Measurements from ENCODE around the gene OSER1. TPM values are rescaled to one million over a fixed set of nuclear protein-coding genes. Genes with fewer than 3 reads are reported as not detected.

Gene OSER1
- total RNA-seq, 5 donors from 2014 or later (not counting 1 experiment from before 2014, with no cell fraction given): 28.7 to 96.7 (median 35.4) TPM

GRCh38 chr20:44166008-44166407, 44.6 kb downstream of the OSER1 start:
- Mint-ChIP-seq H3K9me3 (peaks cover 0 to 4% (median 2%) of the 10 kb centered on the region in 3 donors), H3K27ac (no peak overlapping the region), H3K4me3 (no peak overlapping the region), H3K36me3 (no peaks in the 10 kb centered on the region), H3K27me3 (peaks cover 46 to 54% of the 10 kb centered on the region in 2 donors), H3K4me1 (no peaks in the 10 kb centered on the region)
- DNase-seq (no peak), ATAC-seq (replicated peaks in 1 of 4) (no peak)
- ChIA-PET POLR2A (interaction anchor here in 1 of 2 donors (0.5 kb wide), 1 partner anchor 216 kb away, joined by 4 read pairs; no protein-coding TSS in a partner anchor), CTCF (no interaction called here)
- Histone ChIP-seq H3K4me3 (ENCODE audit: control insufficient read depth in 1 of 2, extremely low read depth in 1 of 2, low read length in 1 of 2) (no peak overlapping the region), H3K36me3 (ENCODE audit: control insufficient read depth in 2 of 2, extremely low read depth in 1 of 2, insufficient read depth in 1 of 2, low read length in 1 of 2) (no peaks in the 10 kb centered on the region), H3K27me3 (replicated peaks in 1 of 2; ENCODE audit: control insufficient read depth in 2 of 2, extremely low read depth in 1 of 2, insufficient read depth in 2 of 2, low read length in 1 of 2) (peaks cover 11 to 13% of the 10 kb centered on the region in 2 experiments), H3K27ac (ENCODE audit: low read length) (no peak overlapping the region), H3K9me3 (no peaks in the 10 kb centered on the region), H3K4me1 (ENCODE audit: control insufficient read depth in 1 of 2, extremely low read depth in 1 of 2, insufficient read depth in 2 of 2, low read length in 2 of 2) (no peaks in the 10 kb centered on the region)
- no CpG with 5 or more reads among the region's 4 CpGs for WGBS (ENCODE audit: insufficient coverage)

- ATAC-seq (replicated peaks in 1 of 4): no peak
- WGBS (ENCODE audit: insufficient coverage): 63% methylated on average over 54 of the region's 56 CpGs
- H3K9me3 ChIP-seq: no peaks in the 10 kb centered on the region
Measured at GRCh38 chr20:44160133-44160532, 50.4 kb downstream of the OSER1 start.

GRCh38 chr20:44159711-44160110, 50.9 kb downstream of the OSER1 start:
- peaks cover 0 to 2% (median 0%) of the 10 kb centered on the region in 3 donors for H3K4me1 Mint-ChIP-seq
- WGBS (ENCODE audit: insufficient coverage): 77% methylated on average over 50 of the region's 50 CpGs
- Histone ChIP-seq H3K4me1 (ENCODE audit: control insufficient read depth in 1 of 2, extremely low read depth in 1 of 2, insufficient read depth in 2 of 2, low read length in 2 of 2) (peaks cover 0 to under 1% of the 10 kb centered on the region in 2 experiments), H3K36me3 (ENCODE audit: control insufficient read depth in 2 of 2, extremely low read depth in 1 of 2, insufficient read depth in 1 of 2, low read length in 1 of 2) (no peaks in the 10 kb centered on the region), H3K9me3 (no peaks in the 10 kb centered on the region), H3K27me3 (replicated peaks in 1 of 2; ENCODE audit: control insufficient read depth in 2 of 2, extremely low read depth in 1 of 2, insufficient read depth in 2 of 2, low read length in 1 of 2) (peaks cover 4 to 18% of the 10 kb centered on the region in 2 experiments), H3K4me3 (ENCODE audit: control insufficient read depth in 1 of 2, extremely low read depth in 1 of 2, low read length in 1 of 2) (no peak overlapping the region), H3K27ac (ENCODE audit: low read length) (no peak overlapping the region)
- H3K27ac Mint-ChIP-seq: no peak overlapping the region
- ChIA-PET POLR2A (no interaction called here), CTCF (no interaction called here)
- H3K9me3 Mint-ChIP-seq: no peaks in the 10 kb centered on the region
- no peaks in the 10 kb centered on the region for H3K36me3 Mint-ChIP-seq
- DNase-seq (no peak), ATAC-seq (replicated peaks in 1 of 4) (no peak)
- H3K4me3 Mint-ChIP-seq: no peak overlapping the region
- H3K27me3 Mint-ChIP-seq: peaks cover 37 to 46% of the 10 kb centered on the region in 2 donors

More at GRCh38 chr20:44160133-44160532, 50.4 kb downstream of the OSER1 start:
- H3K27me3 ChIP-seq (replicated peaks in 1 of 2; ENCODE audit: control insufficient read depth in 2 of 2, extremely low read depth in 1 of 2, insufficient read depth in 2 of 2, low read length in 1 of 2): peaks cover 4 to 14% of the 10 kb centered on the region in 2 experiments
- DNase-seq: no peak
- POLR2A ChIA-PET: no interaction called here
- Mint-ChIP-seq H3K4me1 (no peaks in the 10 kb centered on the region), H3K27me3 (peaks cover 37 to 46% of the 10 kb centered on the region in 2 donors), H3K36me3 (no peaks in the 10 kb centered on the region), H3K4me3 (no peak overlapping the region), H3K9me3 (no peaks in the 10 kb centered on the region), H3K27ac (no peak overlapping the region)
- no peak overlapping the region for H3K27ac ChIP-seq (ENCODE audit: low read length)
- H3K4me3 ChIP-seq (ENCODE audit: control insufficient read depth in 1 of 2, extremely low read depth in 1 of 2, low read length in 1 of 2): no peak overlapping the region
- H3K4me1 ChIP-seq (ENCODE audit: control insufficient read depth in 1 of 2, extremely low read depth in 1 of 2, insufficient read depth in 2 of 2, low read length in 2 of 2): no peaks in the 10 kb centered on the region
- CTCF ChIA-PET: no interaction called here
- no peaks in the 10 kb centered on the region for H3K36me3 ChIP-seq (ENCODE audit: control insufficient read depth in 2 of 2, extremely low read depth in 1 of 2, insufficient read depth in 1 of 2, low read length in 1 of 2)

GRCh38 chr20:44159125-44159524, 51.4 kb downstream of the OSER1 start:
- Mint-ChIP-seq H3K27me3 (peaks cover 33 to 42% of the 10 kb centered on the region in 2 donors), H3K36me3 (no peaks in the 10 kb centered on the region)
- 83% methylated on average over 1 of the region's 2 CpGs for WGBS (ENCODE audit: insufficient coverage)

GRCh38 chr20:44157061-44157460, 53.5 kb downstream of the OSER1 start:
- Mint-ChIP-seq H3K4me3 (no peak overlapping the region), H3K27ac (no peak overlapping the region), H3K27me3 (peaks cover 19 to 28% of the 10 kb centered on the region in 2 donors), H3K9me3 (no peaks in the 10 kb centered on the region), H3K4me1 (peaks cover 14 to 16% (median 15%) of the 10 kb centered on the region in 3 donors), H3K36me3 (no peaks in the 10 kb centered on the region)
- WGBS (ENCODE audit: insufficient coverage): 100% methylated on average over 2 of the region's 5 CpGs
- H3K27me3 ChIP-seq (replicated peaks in 1 of 2; ENCODE audit: control insufficient read depth in 2 of 2, extremely low read depth in 1 of 2, insufficient read depth in 2 of 2, low read length in 1 of 2): peaks cover 4 to 22% of the 10 kb centered on the region in 2 experiments
- CTCF ChIA-PET: no interaction called here
- POLR2A ChIA-PET: no interaction called here
- ATAC-seq (replicated peaks in 1 of 4): no peak
- H3K4me3 ChIP-seq (ENCODE audit: control insufficient read depth in 1 of 2, extremely low read depth in 1 of 2, low read length in 1 of 2): no peak overlapping the region
- peaks cover 12 to 15% of the 10 kb centered on the region in 2 experiments for H3K4me1 ChIP-seq (ENCODE audit: control insufficient read depth in 1 of 2, extremely low read depth in 1 of 2, insufficient read depth in 2 of 2, low read length in 2 of 2)
- H3K9me3 ChIP-seq: no peaks in the 10 kb centered on the region
- H3K27ac ChIP-seq (ENCODE audit: low read length): no peak overlapping the region
- no peak for DNase-seq
- no peaks in the 10 kb centered on the region for H3K36me3 ChIP-seq (ENCODE audit: control insufficient read depth in 2 of 2, extremely low read depth in 1 of 2, insufficient read depth in 1 of 2, low read length in 1 of 2)

More at GRCh38 chr20:44159125-44159524, 51.4 kb downstream of the OSER1 start:
- H3K4me3 ChIP-seq (ENCODE audit: control insufficient read depth in 1 of 2, extremely low read depth in 1 of 2, low read length in 1 of 2): no peak overlapping the region
- H3K4me1 Mint-ChIP-seq: peaks cover 0 to 2% (median under 1%) of the 10 kb centered on the region in 3 donors
- CTCF ChIA-PET: interaction anchor here in 1 of 2 donors (0.7 kb wide), 1 partner anchor 39 kb away, joined by 3 read pairs; no protein-coding TSS in a partner anchor
- POLR2A ChIA-PET: no interaction called here
- no peaks in the 10 kb centered on the region for H3K9me3 Mint-ChIP-seq
- H3K9me3 ChIP-seq: no peaks in the 10 kb centered on the region
- H3K4me1 ChIP-seq (ENCODE audit: control insufficient read depth in 1 of 2, extremely low read depth in 1 of 2, insufficient read depth in 2 of 2, low read length in 2 of 2): peaks cover 4 to 7% of the 10 kb centered on the region in 2 experiments
- DNase-seq (no peak), ATAC-seq (replicated peaks in 1 of 4) (no peak)
- no peak overlapping the region for H3K27ac ChIP-seq (ENCODE audit: low read length)
- no peaks in the 10 kb centered on the region for H3K36me3 ChIP-seq (ENCODE audit: control insufficient read depth in 2 of 2, extremely low read depth in 1 of 2, insufficient read depth in 1 of 2, low read length in 1 of 2)
- no peak overlapping the region for H3K4me3 Mint-ChIP-seq
- H3K27me3 ChIP-seq (replicated peaks in 1 of 2; ENCODE audit: control insufficient read depth in 2 of 2, extremely low read depth in 1 of 2, insufficient read depth in 2 of 2, low read length in 1 of 2): peaks cover 4 to 22% of the 10 kb centered on the region in 2 experiments
- no peak overlapping the region for H3K27ac Mint-ChIP-seq

- Mint-ChIP-seq H3K4me1 (peaks cover 14 to 16% (median 15%) of the 10 kb centered on the region in 3 donors), H3K9me3 (no peaks in the 10 kb centered on the region), H3K27ac (no peak overlapping the region), H3K27me3 (peaks cover 15 to 21% of the 10 kb centered on the region in 2 donors), H3K4me3 (no peak overlapping the region), H3K36me3 (no peaks in the 10 kb centered on the region)
- POLR2A ChIA-PET: interaction anchor here (0.6 kb wide), 3 partner anchors 58 to 385 kb away, joined by 3 to 5 read pairs (median 3); no protein-coding TSS in a partner anchor
- CTCF ChIA-PET: interaction anchor here (0.6 to 2.3 kb wide), 2 partner anchors 35 to 171 kb away, joined by 3 to 11 read pairs; no protein-coding TSS in a partner anchor
- Histone ChIP-seq H3K27ac (ENCODE audit: low read length) (no peak overlapping the region), H3K4me1 (ENCODE audit: control insufficient read depth in 1 of 2, extremely low read depth in 1 of 2, insufficient read depth in 2 of 2, low read length in 2 of 2) (peaks cover 12 to 15% of the 10 kb centered on the region in 2 experiments), H3K9me3 (no peaks in the 10 kb centered on the region), H3K4me3 (ENCODE audit: control insufficient read depth in 1 of 2, extremely low read depth in 1 of 2, low read length in 1 of 2) (no peak overlapping the region), H3K36me3 (ENCODE audit: control insufficient read depth in 2 of 2, extremely low read depth in 1 of 2, insufficient read depth in 1 of 2, low read length in 1 of 2) (no peaks in the 10 kb centered on the region), H3K27me3 (replicated peaks in 1 of 2; ENCODE audit: control insufficient read depth in 2 of 2, extremely low read depth in 1 of 2, insufficient read depth in 2 of 2, low read length in 1 of 2) (peaks cover 2 to 22% of the 10 kb centered on the region in 2 experiments)
- ATAC-seq (replicated peaks in 1 of 4) (no peak), DNase-seq (no peak)
- 76% methylated on average over 3 of the region's 7 CpGs for WGBS (ENCODE audit: insufficient coverage)
Measured at GRCh38 chr20:44154521-44155001, 56.0 kb downstream of the OSER1 start.

All from T-cell (primary cell).